Stimulated activated CD8-positive, alpha-beta memory T cell treated with anti-CD3 and anti-CD28 coated beads, Interleukin-4, amount 100 ng/mL, for 48 hours (primary cell): ENCODE measurements around the gene SMAD7.

Experiments
- DNase-seq: peaks from one replicate; pipeline ENCODE4 v3.0.0-alpha.2; 2020

Gene SMAD7

DNA sequence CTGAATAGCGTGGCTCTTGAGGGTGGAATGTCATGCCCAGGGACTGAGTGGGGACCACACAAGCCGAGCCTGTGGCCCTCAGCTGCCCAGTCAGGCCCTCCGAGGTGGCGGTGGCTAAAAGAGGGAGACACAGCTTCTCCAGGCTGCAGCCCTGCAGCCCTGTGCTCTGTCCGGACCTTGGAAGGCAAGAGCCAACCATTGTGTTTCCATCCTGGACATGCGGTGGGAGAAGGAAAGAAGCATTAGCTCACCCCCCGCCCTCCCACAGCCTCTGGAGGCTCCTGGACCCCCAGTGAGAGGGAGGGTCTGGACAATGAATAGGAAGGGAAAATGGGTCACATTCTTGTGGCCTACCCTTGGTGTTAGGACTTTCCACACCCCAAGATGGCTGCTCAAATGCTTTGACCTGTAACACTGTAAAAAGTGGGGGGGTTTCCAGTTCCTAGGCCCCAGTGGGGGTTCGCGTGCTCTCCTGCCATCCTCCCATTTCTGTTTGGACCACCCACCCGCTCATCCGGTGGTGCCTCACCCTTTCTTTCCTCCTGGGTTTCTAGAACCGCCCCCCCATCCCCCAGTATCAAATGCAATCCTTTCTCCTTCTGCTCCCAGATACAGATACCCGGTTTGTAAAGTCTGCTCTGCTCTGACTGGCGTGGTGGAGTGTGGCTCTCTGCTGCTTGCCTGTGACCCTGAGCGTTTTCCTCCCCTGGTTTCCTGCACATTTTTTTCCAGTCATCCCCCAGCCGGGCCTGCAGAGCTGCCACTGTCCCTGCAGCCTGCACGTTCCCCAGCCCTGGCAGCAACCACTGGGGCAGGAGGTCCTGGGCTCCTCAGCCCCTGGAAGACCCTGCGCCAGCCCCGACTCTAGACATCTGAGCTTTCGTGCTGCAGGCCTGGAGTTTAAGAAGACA, 36.3 kb upstream of the SMAD7 start:
- DNase-seq: no peak

GRCh38 chr18:48985161-48985560, 34.4 kb upstream of the SMAD7 start:
- no peak for DNase-seq

DNA sequence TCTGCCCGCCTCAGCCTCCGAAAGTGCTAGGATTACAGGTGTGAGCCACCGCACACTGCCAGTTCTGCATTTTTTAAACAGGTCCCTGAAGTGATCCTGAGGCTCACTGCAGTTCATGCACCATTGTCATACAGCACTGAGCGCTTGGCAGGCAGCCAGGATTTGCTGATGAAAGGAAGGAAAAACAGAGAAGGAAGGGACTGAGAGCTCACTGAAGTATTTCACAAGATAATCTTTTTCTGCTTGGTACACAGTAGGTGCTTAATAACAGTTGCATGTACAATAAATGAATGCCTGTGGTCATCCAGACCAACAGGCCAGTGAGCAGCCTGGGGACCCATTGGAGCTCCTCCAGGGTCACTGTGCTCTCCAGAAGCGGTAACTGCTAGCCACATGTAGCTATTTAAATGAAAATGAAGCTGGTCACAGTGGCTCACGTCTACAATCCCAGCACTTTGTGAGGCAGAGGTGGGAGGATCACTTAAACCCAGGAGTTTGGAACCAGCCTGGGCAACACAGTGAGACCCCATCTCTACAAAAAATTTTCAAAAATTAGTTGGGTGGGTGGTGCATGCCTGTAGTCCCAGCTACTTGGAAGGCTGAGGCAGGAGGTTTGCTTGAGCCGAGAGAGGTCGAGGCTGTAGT, 33.1 kb upstream of the SMAD7 start:
- no peak for DNase-seq

GRCh38 chr18:48982266-48982665, 31.5 kb upstream of the SMAD7 start:
- no peak for DNase-seq

DNA sequence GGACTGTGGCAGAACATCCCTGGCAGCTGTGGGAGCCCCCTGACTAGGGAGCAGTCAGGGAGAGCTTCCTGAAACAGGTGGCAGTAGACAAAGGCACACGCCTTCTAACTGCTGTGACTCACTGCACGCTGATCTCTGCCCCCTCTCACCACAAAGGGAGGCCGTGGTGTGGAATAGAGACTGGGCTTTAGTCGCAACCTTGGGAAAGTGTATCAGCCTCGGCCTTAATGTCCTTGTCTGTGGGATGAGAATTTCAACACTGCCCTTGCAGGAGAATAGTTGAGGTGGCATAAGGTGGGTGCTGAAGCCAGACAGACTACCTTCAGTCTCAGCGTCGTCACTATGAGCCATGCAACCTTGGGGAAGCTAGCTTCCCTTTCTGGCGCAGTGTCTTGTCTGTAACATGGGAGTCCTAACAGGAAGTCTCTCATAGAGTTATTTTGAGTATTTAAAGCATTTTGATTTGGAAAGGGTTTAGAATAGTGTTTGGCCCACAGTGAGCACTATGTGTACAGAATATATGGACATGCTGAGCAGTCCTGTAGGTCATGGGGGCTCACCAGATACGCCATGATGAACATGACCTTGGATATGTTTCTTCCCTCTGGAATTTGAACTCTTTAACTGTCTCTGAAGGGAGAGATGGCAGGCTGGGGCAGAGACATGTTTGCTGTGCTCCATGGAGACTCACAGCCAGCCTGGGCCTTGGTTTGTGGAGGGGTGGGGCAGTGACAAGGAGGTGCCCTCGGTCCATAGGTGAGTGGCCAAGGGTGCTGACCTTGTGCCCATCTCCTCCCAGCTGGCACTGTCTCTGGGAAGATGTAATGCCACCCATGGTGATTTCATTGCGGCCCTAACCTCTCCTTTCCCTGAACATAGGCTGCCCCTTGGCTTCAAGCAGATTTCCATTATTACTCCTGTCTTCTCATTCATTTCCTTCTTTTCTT, 29.5 kb upstream of the SMAD7 start:
- DNase-seq: no peak

DNA sequence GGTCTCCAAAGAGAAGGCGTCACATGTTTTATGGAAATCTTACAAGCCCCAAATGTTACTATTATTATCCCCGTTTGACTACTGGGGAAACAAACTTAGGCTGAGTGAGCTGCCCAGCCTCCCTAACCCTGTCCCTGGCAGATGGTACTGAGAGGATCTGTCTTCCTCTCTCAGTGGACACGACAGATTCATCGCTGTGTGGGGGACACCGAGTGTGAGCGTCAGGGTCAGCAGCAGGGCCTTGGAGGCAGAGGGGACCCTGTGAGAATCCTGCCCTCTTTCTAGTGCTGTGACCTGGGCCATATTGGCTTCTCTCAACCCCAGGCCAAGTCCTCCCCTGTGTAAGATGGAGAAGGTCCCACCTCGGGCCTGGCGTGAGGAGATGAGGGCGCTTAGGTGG, 27.1 kb upstream of the SMAD7 start:
- DNase-seq: no peak

GRCh38 chr18:48975817-48976649, 25.3 kb upstream of the SMAD7 start:
- DNase-seq: peak; percentile 67

DNA sequence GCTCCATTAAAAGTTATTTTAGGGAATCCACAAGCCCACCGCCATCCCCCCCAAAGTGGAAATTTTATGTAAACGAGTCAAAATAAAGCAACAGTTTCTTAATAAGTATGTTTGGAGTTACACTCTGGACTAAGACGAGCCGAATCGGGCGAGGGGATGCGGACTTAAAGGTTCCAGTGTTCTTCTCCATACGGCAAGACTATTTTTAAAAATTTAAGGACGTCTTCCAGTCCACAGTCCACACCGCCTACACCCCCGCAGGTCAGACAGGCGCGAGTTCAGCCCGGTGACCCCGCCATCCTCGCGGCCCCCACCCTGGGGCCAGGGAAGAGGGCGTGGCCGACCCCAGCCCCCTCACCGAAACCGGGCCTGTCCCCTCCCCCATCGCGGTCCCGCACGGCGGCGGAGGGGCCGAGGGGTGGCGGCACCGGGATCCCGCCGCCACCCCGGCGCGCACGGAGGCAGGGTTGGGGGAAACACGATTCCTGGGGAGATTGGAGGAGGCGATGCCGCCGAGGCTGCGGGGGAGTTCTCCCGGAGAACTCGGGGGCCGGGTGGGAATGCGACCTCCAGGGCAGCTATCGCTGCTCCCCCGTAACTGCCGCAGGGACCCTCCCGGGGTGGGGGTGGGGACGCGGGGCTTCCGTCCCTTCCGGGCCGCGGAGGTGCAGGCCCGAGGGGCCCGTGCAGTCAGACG, 24.5 kb upstream of the SMAD7 start:
- no peak for DNase-seq

GRCh38 chr18:48974304-48975119, 23.7 kb upstream of the SMAD7 start:
- DNase-seq: no peak

GRCh38 chr18:48973731-48974130, 23.0 kb upstream of the SMAD7 start:
- no peak for DNase-seq

GRCh38 chr18:48968412-48969215, 17.8 kb upstream of the SMAD7 start:
- DNase-seq: no peak

DNA sequence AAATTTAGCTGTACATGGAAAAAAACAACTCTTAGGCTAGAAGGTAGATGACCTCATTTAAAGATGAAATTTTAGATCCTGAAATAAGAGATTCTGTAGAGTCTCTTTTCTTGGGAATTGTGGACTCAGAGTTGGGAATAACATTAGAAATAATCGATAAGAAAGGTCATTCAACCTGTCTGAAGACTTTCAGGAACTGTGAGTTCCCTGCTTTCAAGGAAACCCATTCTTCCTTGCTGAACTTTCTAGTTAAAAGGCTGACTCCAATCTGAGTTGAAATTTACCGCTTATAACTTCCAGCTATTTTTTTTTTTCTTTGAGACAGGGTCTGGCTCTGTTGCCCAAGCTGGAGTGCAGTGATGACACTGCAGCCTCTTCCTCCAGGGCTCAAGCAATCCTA, 16.8 kb upstream of the SMAD7 start:
- no peak for DNase-seq

DNA sequence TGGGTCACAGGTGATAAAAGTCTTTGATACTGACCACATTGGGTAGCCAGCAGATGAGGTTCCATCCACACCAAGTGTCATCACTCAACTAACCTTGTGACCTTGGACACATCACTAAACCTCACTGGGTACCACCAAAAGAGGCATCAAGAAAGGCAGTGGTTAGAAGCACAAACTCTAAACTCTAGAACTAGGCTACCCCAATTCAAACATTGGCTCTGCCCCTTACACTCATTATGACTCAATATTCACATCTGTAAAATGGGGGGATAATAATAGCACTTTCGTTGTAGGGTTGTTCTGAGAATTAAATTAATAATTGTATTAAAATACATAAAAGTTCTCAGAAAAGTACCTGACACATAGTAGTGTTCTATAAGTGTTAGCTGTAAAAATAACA, 15.8 kb upstream of the SMAD7 start:
- DNase-seq: no peak

- DNase-seq: no peak
Measured at GRCh38 chr18:48963586-48964470, 13.1 kb upstream of the SMAD7 start.

GRCh38 chr18:48962994-48963561, 12.3 kb upstream of the SMAD7 start:
- DNase-seq: no peak

GRCh38 chr18:48962252-48962993, 11.7 kb upstream of the SMAD7 start:
- no peak for DNase-seq

GRCh38 chr18:48961547-48961946, 10.8 kb upstream of the SMAD7 start:
- DNase-seq: no peak
